GM18499 (cell line): ENCODE measurements around the gene TAF8.

Source experiments
- ATAC-seq: cut with Tn5 transposase; IDR thresholded peaks from one replicate; pipeline ENCODE4 v1.9.1; 2021; ENCODE audit warnings: moderate number of reproducible peaks; ENCODE audit not compliant: insufficient read depth, unreplicated experiment

Gene TAF8

GRCh38 chr6:42093582-42094329, 43.4 kb downstream of the TAF8 start:
- ATAC-seq = no peak

- ATAC-seq = no peak
Observed at GRCh38 chr6:42095094-42095493, 44.8 kb downstream of the TAF8 start.

GRCh38 chr6:42095776-42096541, 45.6 kb downstream of the TAF8 start:
- no peak for ATAC-seq

- ATAC-seq = no peak
Observed at GRCh38 chr6:42099340-42100028, 49.2 kb downstream of the TAF8 start.

- no peak for ATAC-seq
Observed at GRCh38 chr6:42100029-42100901, 49.9 kb downstream of the TAF8 start.

GRCh38 chr6:42101186-42101657, 50.9 kb downstream of the TAF8 start:
- no peak for ATAC-seq

GRCh38 chr6:42103216-42103615, 52.9 kb downstream of the TAF8 start:
- ATAC-seq = no peak

- ATAC-seq = no peak
Observed at GRCh38 chr6:42103753-42104094, 53.4 kb downstream of the TAF8 start.

- no peak for ATAC-seq
Observed at GRCh38 chr6:42104095-42104803, 53.9 kb downstream of the TAF8 start.

GRCh38 chr6:42104804-42105125, 54.4 kb downstream of the TAF8 start:
- ATAC-seq = no peak

- no peak for ATAC-seq
Observed at GRCh38 chr6:42105156-42105648, 54.9 kb downstream of the TAF8 start.

- no peak for ATAC-seq
Observed at GRCh38 chr6:42105709-42106108, 55.4 kb downstream of the TAF8 start.

- ATAC-seq = no peak
Observed at GRCh38 chr6:42106112-42107023, 56.0 kb downstream of the TAF8 start.

- ATAC-seq = no peak
Observed at GRCh38 chr6:42108071-42108470, 57.7 kb downstream of the TAF8 start.

- no peak for ATAC-seq
Observed at GRCh38 chr6:42110683-42111082, 60.4 kb downstream of the TAF8 start.

GRCh38 chr6:42112351-42112750, 62.0 kb downstream of the TAF8 start:
- no peak for ATAC-seq

GRCh38 chr6:42113936-42114636, 63.8 kb downstream of the TAF8 start:
- ATAC-seq = no peak

- ATAC-seq = no peak
Observed at GRCh38 chr6:42117843-42118161, 67.5 kb downstream of the TAF8 start.
